NCI-H2081 (cell line): ENCODE results near the gene SRCIN1.
"Not testable (repeated sequence)": the region's sequence is repeated elsewhere in the genome, so short reads cannot be mapped to it uniquely, and the experiment has no call there.

Source experiments
- DNase-seq, 2 experiments: peaks; one replicate each; lab custom pipeline; 2025; lab: John Stamatoyannopoulos, UW

SRCIN1 gene

GRCh38 chr17:38605841-38606645, at the start of gene SRCIN1:
Gene SRCIN1, minus strand, starts transcription at chr17:38605952. Its CDS starts 247 bp downstream, at chr17:38605705.
- peak; percentile 68 to 84 for DNase-seq

- no peak for DNase-seq
Observed at GRCh38 chr17:38654411-38655398, 49.0 kb upstream of the SRCIN1 start.

- no peak for DNase-seq
Observed at GRCh38 chr17:38653679-38654078, 47.9 kb upstream of the SRCIN1 start.

GRCh38 chr17:38653230-38653629, 47.5 kb upstream of the SRCIN1 start:
- DNase-seq, result no peak

- not testable (repeated sequence) for DNase-seq
Observed at GRCh38 chr17:38650653-38651173, 45.0 kb upstream of the SRCIN1 start.

GRCh38 chr17:38637951-38638350, 32.2 kb upstream of the SRCIN1 start:
- no peak for DNase-seq

GRCh38 chr17:38636054-38636453, 30.3 kb upstream of the SRCIN1 start:
- DNase-seq, result no peak

GRCh38 chr17:38632334-38632733, 26.6 kb upstream of the SRCIN1 start:
- no peak for DNase-seq

- peak in 1 of 2 experiments; percentile 10 for DNase-seq
Observed at GRCh38 chr17:38628441-38628840, 22.7 kb upstream of the SRCIN1 start.

GRCh38 chr17:38627957-38628356, 22.2 kb upstream of the SRCIN1 start:
- DNase-seq, result no peak

- not testable (repeated sequence) for DNase-seq
Observed at GRCh38 chr17:38626606-38627226, 21.0 kb upstream of the SRCIN1 start.

- no peak for DNase-seq
Observed at GRCh38 chr17:38625482-38625881, 19.7 kb upstream of the SRCIN1 start.

GRCh38 chr17:38624782-38625355, 19.1 kb upstream of the SRCIN1 start:
- DNase-seq, result not testable (repeated sequence)

- DNase-seq, result no peak
Observed at GRCh38 chr17:38621538-38621937, 15.8 kb upstream of the SRCIN1 start.

- DNase-seq, result no peak
Observed at GRCh38 chr17:38620551-38621277, 15.0 kb upstream of the SRCIN1 start.

- no peak for DNase-seq
Observed at GRCh38 chr17:38619937-38620550, 14.3 kb upstream of the SRCIN1 start.

- DNase-seq, result no peak
Observed at GRCh38 chr17:38619451-38619795, 13.7 kb upstream of the SRCIN1 start.

GRCh38 chr17:38617967-38618760, 12.4 kb upstream of the SRCIN1 start:
- no peak for DNase-seq

GRCh38 chr17:38617074-38617860, 11.5 kb upstream of the SRCIN1 start:
- peak in 1 of 2 experiments; percentile 49 for DNase-seq
